H1 (cell line): ENCODE results near the gene MANBA. TPM values are rescaled to one million over a fixed set of nuclear protein-coding genes. Genes with fewer than 3 reads are reported as not detected.
A peak's percentile ranks its signal among the peaks of the same experiment; 100 is the strongest.

ENCODE experiments used
- CTCF ChIA-PET: fragments of 300-600 bp; sonication (Branson Sonifier 250); formaldehyde crosslinking; loops from one replicate; lab custom pipeline; 2021; ENCODE audit not compliant: partially characterized antibody; lab: Charles Lee
- POLR2A ChIA-PET: fragments of 300-600 bp; sonication (Branson Sonifier 250); formaldehyde crosslinking; loops from one replicate; lab custom pipeline; 2021; ENCODE audit warnings: inconsistent platforms; ENCODE audit not compliant: partially characterized antibody; lab: Charles Lee
- DNase-seq, 2 experiments: peaks; one replicate each; pipeline versions ENCODE4 v3.0.0 to v3.0.0-alpha.2; 2010 to 2022; ENCODE audit warnings: low spot score in 2 of 2, low read depth in 1 of 2, mixed read lengths in 1 of 2
- FAIRE-seq: peaks from 2 replicates; lab custom pipeline; 2011; peaks lifted over from hg19 to GRCh38; lab: Jason Lieb, UNC
- H2AFZ ChIP-seq: 2 replicates; pipeline ENCODE4 v1.8.1; 2012; ENCODE audit warnings: low read length, inconsistent platforms
- H2AK5ac ChIP-seq: 2 replicates; pipeline ENCODE4 v1.6.1; 2013; ENCODE audit warnings: low read depth, low read length
- H2BK120ac ChIP-seq: replicated peaks from 2 replicates; pipeline ENCODE3; 2013; ENCODE audit warnings: low read depth, low read length, inconsistent platforms
- H2BK12ac ChIP-seq: 2 replicates; pipeline ENCODE4 v1.6.1; 2013; ENCODE audit warnings: low read depth, low read length
- H2BK15ac ChIP-seq: 2 replicates; pipeline ENCODE4 v1.6.1; 2013; ENCODE audit warnings: low read length
- H2BK20ac ChIP-seq: 2 replicates; pipeline ENCODE4 v1.6.1; 2013; ENCODE audit warnings: low read length
- H2BK5ac ChIP-seq: 2 replicates; pipeline ENCODE4 v1.6.1; 2013; ENCODE audit warnings: low read depth, low read length
- H3K14ac ChIP-seq: 2 replicates; pipeline ENCODE4 v1.6.1; 2013; ENCODE audit warnings: inconsistent platforms; ENCODE audit not compliant: insufficient read length
- H3K18ac ChIP-seq: 2 replicates; pipeline ENCODE4 v1.6.1; 2013; ENCODE audit warnings: low read length; ENCODE audit errors: extremely low read depth
- H3K23ac ChIP-seq: 2 replicates; pipeline ENCODE4 v1.6.1; 2013; ENCODE audit warnings: inconsistent platforms; ENCODE audit not compliant: insufficient read length
- H3K23me2 ChIP-seq: 2 replicates; pipeline ENCODE4 v1.6.1; 2013; ENCODE audit warnings: low read depth, low read length
- H3K27ac ChIP-seq: 2 replicates; pipeline ENCODE4 v1.6.1; 2011; ENCODE audit warnings: low read depth, low read length, inconsistent platforms
- H3K27me3 ChIP-seq, 4 experiments: replicated peaks in 1 of 4; 1 replicate in 1 of 4; 2 replicates in 3 of 4; pipeline versions ENCODE4 v1.6.1 to v1.8.1; 2011 to 2013; ENCODE audit warnings: low read length in 3 of 4, mild to moderate bottlenecking in 3 of 4, inconsistent platforms in 2 of 4, mixed read lengths in 2 of 4, moderate library complexity in 1 of 4; ENCODE audit not compliant: control insufficient read depth in 3 of 4, insufficient read depth in 3 of 4; ENCODE audit errors: extremely low read depth in 1 of 4
- H3K36me3 ChIP-seq, 4 experiments: 2 replicates each; pipeline versions ENCODE4 v1.6.1 to v1.8.1; 2011 to 2013; ENCODE audit warnings: mild to moderate bottlenecking in 4 of 4, low read length in 3 of 4, moderate library complexity in 2 of 4, control low read depth in 1 of 4, inconsistent platforms in 1 of 4; ENCODE audit not compliant: insufficient read depth in 4 of 4, control insufficient read depth in 2 of 4
- H3K4ac ChIP-seq: replicated peaks from 2 replicates; pipeline ENCODE3; 2013; ENCODE audit warnings: low read length, low read depth, mixed read lengths, inconsistent platforms; ENCODE audit not compliant: insufficient read length
- H3K4me1 ChIP-seq, 4 experiments: replicated peaks in 1 of 4; 1 replicate in 1 of 4; 2 replicates in 3 of 4; pipeline versions ENCODE4 v1.6.1 to v1.8.1; 2011 to 2013; ENCODE audit warnings: low read length in 3 of 4, inconsistent platforms in 2 of 4, mixed read lengths in 1 of 4; ENCODE audit not compliant: insufficient read depth in 4 of 4, control insufficient read depth in 3 of 4
- H3K4me2 ChIP-seq, 2 experiments: 2 replicates each; pipeline versions ENCODE4 v1.6.1 to v1.8.1; 2011 to 2013; ENCODE audit warnings: low read depth in 2 of 2, low read length in 2 of 2, control low read depth in 1 of 2, inconsistent platforms in 1 of 2, mild to moderate bottlenecking in 1 of 2; ENCODE audit not compliant: insufficient read depth in 1 of 2
- H3K4me3 ChIP-seq, 4 experiments: fragments of 200-600, 300-600 bp in 1 of 4; sonication (generic), shearing (Covaris generic), sonication (Bioruptor Twin) in 1 of 4; 2 replicates each; pipeline versions ENCODE4 v1.5.1 to v1.8.1; 2011 to 2016; ENCODE audit warnings: low read length in 4 of 4, low read depth in 3 of 4, control low read depth in 2 of 4, inconsistent platforms in 2 of 4, mild to moderate bottlenecking in 2 of 4, mixed read lengths in 1 of 4, moderate library complexity in 1 of 4; ENCODE audit not compliant: insufficient read depth in 2 of 4; ENCODE audit errors: extremely low read depth in 1 of 4
- H3K56ac ChIP-seq: replicated peaks from 2 replicates; pipeline ENCODE3; 2013; ENCODE audit warnings: low read depth, mild to moderate bottlenecking, mixed read lengths, low read length, inconsistent platforms; ENCODE audit not compliant: insufficient read length
- H3K79me1 ChIP-seq: 2 replicates; pipeline ENCODE4 v1.6.1; 2013; ENCODE audit warnings: low read depth, low read length, control low read depth
- H3K79me2 ChIP-seq, 2 experiments: 2 replicates each; pipeline versions ENCODE4 v1.6.1 to v1.8.1; 2012 to 2013; ENCODE audit warnings: low read length in 2 of 2, mild to moderate bottlenecking in 2 of 2, inconsistent platforms in 1 of 2; ENCODE audit not compliant: insufficient read depth in 2 of 2, control insufficient read depth in 1 of 2
- H3K9ac ChIP-seq, 4 experiments: replicated peaks in 1 of 4; 1 replicate in 1 of 4; 2 replicates in 3 of 4; pipeline versions ENCODE4 v1.6.1 to v1.8.1; 2011 to 2013; ENCODE audit warnings: low read depth in 3 of 4, low read length in 3 of 4, control low read depth in 2 of 4, mild to moderate bottlenecking in 2 of 4, moderate library complexity in 2 of 4, inconsistent platforms in 1 of 4; ENCODE audit errors: extremely low read depth in 1 of 4
- H3K9me3 ChIP-seq, 2 experiments: 2 replicates each; pipeline versions ENCODE4 v1.6.1 to v1.8.1; 2012 to 2013; ENCODE audit warnings: mild to moderate bottlenecking in 2 of 2, moderate library complexity in 2 of 2, control low read depth in 1 of 2, inconsistent platforms in 1 of 2, low read depth in 1 of 2, low read length in 1 of 2, mixed read lengths in 1 of 2; ENCODE audit not compliant: insufficient read depth in 2 of 2
- H4K20me1 ChIP-seq, 2 experiments: replicated peaks in 1 of 2; 2 replicates each; pipeline versions ENCODE3 to v1.8.1; 2011 to 2013; ENCODE audit warnings: inconsistent platforms in 2 of 2, low read length in 2 of 2, mild to moderate bottlenecking in 1 of 2; ENCODE audit not compliant: insufficient read depth in 2 of 2, control insufficient read depth in 1 of 2
- H4K5ac ChIP-seq: 2 replicates; pipeline ENCODE4 v1.6.1; 2013; ENCODE audit warnings: low read length, low read depth, mixed read lengths, inconsistent platforms; ENCODE audit not compliant: insufficient read length
- H4K8ac ChIP-seq: 2 replicates; pipeline ENCODE4 v1.8.0; 2013; ENCODE audit warnings: mild to moderate bottlenecking, moderate library complexity, low read length, inconsistent platforms; ENCODE audit not compliant: insufficient read depth; ENCODE audit errors: extremely low read depth
- H4K91ac ChIP-seq: replicated peaks from 2 replicates; pipeline ENCODE3; 2013; ENCODE audit warnings: low read length, mixed read lengths, inconsistent platforms; ENCODE audit not compliant: insufficient read length
- BCL11A ChIP-seq, 2 experiments: IDR thresholded peaks; one replicate each; pipeline ENCODE4 v1.6.1; 2011; ENCODE audit warnings: low read depth in 2 of 2, low read length in 2 of 2, mild to moderate bottlenecking in 2 of 2
- TEAD4 ChIP-seq: IDR thresholded peaks from 2 replicates; pipeline ENCODE4 v1.6.1; 2012; ENCODE audit warnings: low read depth, low read length, inconsistent platforms, mixed read lengths
- WGBS, 2 experiments: shearing (Covaris generic) in 1 of 2; methylation state at CpG; one replicate each; pipeline versions ENCODE4 v1.1.6 to v1.1.7; 2013 to 2015; ENCODE audit warnings: low lambda C conversion rate in 2 of 2, mixed read lengths in 2 of 2, inconsistent platforms in 1 of 2, low coverage in 1 of 2, missing lambda C conversion rate in 1 of 2; ENCODE audit not compliant: insufficient replicate concordance in 2 of 2, insufficient coverage in 1 of 2, insufficient read length in 1 of 2; ENCODE audit errors: extremely low coverage in 1 of 2, missing lambda C conversion rate in 1 of 2; 5-methylcytosine and 5-hydroxymethylcytosine counted together
- polyA plus RNA-seq, 7 experiments: library from polyadenylated mRNA; depleted of rRNA in 3 of 7; stranded (reverse) in 5 of 7; unstranded in 2 of 7; fragments of >200 nt in 5 of 7; fragments of 200-250 nt in 2 of 7; gene quantifications; 1 replicate in 5 of 7; 2 replicates in 1 of 7; 4 replicates in 1 of 7; pipeline versions ENCODE4 v1.2.1 to v1.2.3, GENCODE V29; 2011 to 2013; ENCODE audit warnings: missing spikeins in 2 of 7, mixed read lengths in 2 of 7
- total RNA-seq: library from RNA; stranded (reverse); fragmentation: NEBNext Ultra II Directional; extraction: Animal tissue kit (Norgen Biotek cat#: 25700); gene quantifications from 2 replicates; pipeline ENCODE4 v1.2.1, GENCODE V29; 2021

MANBA gene
- total and polyA plus RNA-seq, 2 of the 8 experiments (the other 6 are each of a cell fraction or from before 2014, with no cell fraction given) = 22.9 to 27.8 TPM

- Histone ChIP-seq H3K9me3 (no peaks in the 10 kb centered on the region), H2BK120ac (no peak overlapping the region), H3K56ac (no peak overlapping the region), H3K23ac (no peak overlapping the region), H4K20me1 (peaks cover 0 to 2% of the 10 kb centered on the region in 2 experiments), H3K27ac (no peak overlapping the region), H3K9ac (no peak overlapping the region), H3K18ac (no peak overlapping the region), H3K79me1 (no peaks in the 10 kb centered on the region), H3K36me3 (no peaks in the 10 kb centered on the region), H3K4me3 (no peak overlapping the region), H3K79me2 (no peaks in the 10 kb centered on the region), H3K4ac (no peak overlapping the region), H4K5ac (no peak overlapping the region), H4K91ac (no peak overlapping the region), H3K27me3 (no peaks in the 10 kb centered on the region), H3K4me1 (no peaks in the 10 kb centered on the region), H2BK15ac (no peak overlapping the region), H2AFZ (no peak overlapping the region), H4K8ac (no peak overlapping the region), H3K23me2 (no peaks in the 10 kb centered on the region), H2AK5ac (no peak overlapping the region), H2BK12ac (no peak overlapping the region), H3K4me2 (no peak overlapping the region), H2BK5ac (no peak overlapping the region), H2BK20ac (no peak overlapping the region), H3K14ac (no peak overlapping the region)
- POLR2A ChIA-PET = no interaction called here
- TF ChIP-seq TEAD4 (0 out of 2 replicates have a peak, but pooled peaks have one; percentile 6), BCL11A (IDR thresholded peaks at IDR 0.05; ENCODE audit: low read depth in 2 of 2, low read length in 2 of 2) (no peak)
- DNase-seq (no peak), FAIRE-seq (no peak)
- 83% methylated on average over 3 of the region's 3 CpGs; no CpG with 5 or more reads in 1 of the 2 experiments for WGBS, 2 experiments
- CTCF ChIA-PET = interaction anchor here (0.6 to 2.1 kb wide), 6 partner anchors 12 to 405 kb away, joined by 3 to 12 read pairs (median 4); no protein-coding TSS in a partner anchor
These were observed 160.9 kb downstream of the MANBA start for GRCh38 chr4:102599886-102600285.
